ENCODE results near the gene SUDS3.

Gene SUDS3

DNA sequence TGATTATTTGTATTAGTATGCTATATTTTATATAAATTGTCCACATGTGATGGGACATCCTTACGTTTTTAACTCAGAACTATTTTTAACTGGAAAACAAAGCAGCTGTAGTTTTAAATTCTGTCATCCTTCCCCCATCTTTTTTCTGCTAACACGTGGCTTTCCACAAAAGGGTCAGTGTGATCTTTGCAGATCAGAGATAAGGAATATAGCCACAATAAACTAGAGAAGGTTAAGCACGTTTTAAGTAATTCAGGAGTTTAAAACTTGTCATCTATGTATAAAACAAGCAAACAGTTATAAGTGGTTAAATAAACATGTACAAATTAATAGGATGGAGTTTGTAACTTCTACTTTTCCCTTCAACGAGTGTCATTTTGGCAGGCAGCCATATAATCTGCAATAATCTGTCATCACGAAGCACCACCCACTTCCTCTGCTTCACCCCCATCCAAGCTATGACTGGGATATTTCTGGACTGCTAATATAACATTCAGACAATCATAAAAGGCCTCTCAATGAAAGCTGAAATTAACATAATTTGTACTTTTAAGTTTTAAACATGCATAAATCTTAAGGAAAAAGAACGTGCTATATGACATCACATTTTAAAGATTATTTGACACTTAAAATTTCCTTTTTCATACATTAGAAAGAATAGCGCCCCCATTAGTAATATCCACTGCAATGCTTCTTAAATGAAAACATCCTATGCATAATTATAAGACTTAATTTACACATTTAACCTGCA, 18.9 kb upstream of the SUDS3 start:
- DNase-seq: no peak

DNA sequence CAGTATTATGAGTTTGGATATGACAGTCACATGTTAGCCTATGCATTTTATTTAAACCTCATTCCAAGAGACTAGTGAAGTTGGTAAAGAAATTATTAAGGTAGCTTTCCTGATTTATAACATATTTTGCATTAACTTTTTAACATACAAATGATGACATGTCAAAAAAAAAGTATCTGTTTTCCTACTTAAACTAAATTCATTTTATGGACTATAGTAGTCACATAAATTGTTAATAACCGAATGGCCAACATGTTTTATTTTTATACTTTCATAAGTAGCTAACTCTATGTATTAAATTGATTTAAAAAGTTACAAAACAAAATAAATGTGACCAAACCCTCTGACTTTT, 18.4 kb upstream of the SUDS3 start:
- no peak for DNase-seq

DNA sequence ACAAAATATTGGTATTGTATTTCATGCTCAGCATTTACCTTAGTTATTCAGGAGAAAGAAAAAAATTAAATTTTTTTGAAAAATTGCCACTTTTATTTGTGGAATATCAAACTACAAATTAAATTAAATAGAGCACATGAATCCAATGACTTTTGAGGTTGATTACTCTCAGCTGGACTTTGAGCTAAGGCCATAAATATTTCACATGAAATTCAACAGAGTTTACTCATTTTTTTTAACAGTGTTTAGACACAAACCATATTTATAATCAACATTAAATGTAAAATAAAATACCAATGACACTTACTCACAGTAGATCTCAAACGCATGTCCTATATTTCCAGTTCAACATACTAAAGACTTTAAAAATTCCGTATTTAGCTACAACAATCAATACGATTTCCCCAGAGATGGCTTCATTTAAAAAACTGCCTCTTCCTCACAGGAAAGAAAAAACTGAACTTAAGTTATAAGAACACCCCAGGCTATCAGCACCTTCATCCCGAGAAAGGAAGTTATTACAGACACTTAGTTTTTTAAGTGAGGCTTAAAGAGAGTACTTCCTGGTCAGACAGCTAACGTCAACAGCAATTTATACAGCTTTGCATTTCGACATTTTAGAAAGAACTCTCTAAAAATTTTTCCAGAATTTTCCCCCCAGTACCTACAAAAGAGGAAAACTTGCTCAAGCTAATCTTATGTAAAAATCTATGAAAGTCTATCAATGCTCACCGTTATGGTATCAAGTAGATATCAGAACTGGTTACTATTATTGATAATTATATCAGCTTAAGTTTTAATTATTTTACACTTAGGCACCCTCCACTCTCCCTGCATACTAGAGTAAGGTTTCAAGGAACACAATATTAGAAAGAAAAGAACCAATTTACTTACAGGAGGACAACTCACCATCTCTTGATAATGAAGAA, 17.5 kb upstream of the SUDS3 start:
- no peak for DNase-seq

DNA sequence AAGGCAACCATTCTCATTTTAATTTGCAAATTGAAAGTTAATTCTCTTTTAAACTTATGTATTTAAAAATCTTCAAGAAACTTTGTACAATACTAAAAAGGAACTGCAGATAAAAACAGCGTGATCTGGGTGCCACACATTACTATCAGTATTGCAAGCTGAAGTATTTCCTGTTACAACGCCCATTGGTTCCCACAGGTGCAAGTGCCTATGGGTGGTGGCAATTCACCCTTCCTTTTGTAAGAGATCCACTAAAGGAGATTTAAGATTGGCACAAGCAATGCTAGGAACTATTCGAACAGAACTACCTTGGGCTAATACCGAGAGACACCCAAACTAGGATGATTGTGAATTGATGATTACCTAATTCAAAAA, 16.8 kb upstream of the SUDS3 start:
- DNase-seq: no peak

DNA sequence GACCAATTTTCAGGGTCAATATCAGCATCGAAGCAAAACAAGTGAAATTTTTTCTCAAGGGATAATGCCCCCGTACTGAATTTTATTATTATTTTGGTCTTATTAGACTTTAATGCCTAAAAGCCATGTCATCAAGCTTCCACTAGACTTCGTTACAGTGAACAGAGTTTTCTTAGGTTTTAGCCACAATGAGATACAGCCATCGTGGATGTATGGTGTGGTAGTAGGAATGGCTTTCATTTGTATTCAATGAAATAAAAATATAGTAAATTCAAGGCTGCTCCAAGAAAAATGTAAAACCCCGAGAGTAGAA, 15.3 kb upstream of the SUDS3 start:
- no peak for DNase-seq

DNA sequence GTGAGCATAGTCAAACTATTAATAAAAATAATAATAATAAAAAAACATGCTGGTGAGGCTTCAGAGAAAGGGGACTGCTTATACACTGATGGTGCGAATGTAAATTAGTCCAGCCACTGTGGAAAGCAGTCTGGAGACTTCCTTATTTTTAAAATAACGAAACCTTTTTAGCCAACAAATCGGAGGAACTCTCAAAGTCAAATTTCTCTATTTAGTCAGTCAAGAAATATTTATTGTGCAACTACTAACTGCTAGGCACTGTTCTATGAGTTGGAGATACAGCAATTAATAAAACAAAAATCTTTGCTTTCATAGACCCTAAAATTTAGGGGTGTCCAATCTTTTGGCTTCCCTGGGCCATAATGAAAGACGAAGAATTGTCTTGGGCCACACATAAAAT, 14.5 kb upstream of the SUDS3 start:
- DNase-seq: no peak

DNA sequence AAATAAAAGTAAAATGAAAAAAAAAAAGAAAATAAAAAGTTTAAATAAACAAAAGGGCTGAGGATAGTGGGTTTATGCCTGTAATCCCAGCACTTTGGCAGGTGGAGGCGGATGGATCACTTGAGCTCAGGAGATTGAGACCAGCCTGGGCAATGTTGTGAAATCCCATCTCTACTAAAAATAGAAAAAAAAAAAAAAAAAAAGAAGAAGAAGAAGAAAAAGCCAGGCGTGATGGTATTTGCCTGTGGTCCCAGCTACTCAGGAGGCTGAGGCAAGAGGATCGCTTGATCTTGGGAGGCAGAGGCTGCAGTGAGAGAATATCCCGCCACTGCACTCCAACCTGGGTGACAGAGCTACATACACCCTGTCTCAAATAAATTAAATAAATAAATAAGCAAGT, 7.5 kb upstream of the SUDS3 start:
- no peak for DNase-seq

DNA sequence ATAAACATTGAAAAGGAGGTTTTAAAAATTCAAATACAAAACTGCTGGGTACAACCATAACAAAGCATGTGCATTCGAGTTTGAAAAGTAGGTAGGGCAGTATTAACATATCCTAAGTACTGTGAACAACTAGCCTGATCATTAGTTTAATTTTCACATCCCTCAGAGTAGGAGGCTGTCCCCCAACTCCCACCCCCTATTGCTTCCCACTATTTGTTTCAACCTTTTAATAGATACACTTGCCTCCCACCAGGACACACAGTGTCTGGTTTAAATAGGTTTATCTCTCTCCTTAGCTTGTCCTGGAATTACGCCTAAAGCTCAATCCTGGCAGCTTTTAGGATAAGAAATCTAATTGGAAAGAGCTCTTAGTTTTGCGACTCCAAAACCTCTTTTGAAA, 5.8 kb upstream of the SUDS3 start:
- no peak for DNase-seq

DNA sequence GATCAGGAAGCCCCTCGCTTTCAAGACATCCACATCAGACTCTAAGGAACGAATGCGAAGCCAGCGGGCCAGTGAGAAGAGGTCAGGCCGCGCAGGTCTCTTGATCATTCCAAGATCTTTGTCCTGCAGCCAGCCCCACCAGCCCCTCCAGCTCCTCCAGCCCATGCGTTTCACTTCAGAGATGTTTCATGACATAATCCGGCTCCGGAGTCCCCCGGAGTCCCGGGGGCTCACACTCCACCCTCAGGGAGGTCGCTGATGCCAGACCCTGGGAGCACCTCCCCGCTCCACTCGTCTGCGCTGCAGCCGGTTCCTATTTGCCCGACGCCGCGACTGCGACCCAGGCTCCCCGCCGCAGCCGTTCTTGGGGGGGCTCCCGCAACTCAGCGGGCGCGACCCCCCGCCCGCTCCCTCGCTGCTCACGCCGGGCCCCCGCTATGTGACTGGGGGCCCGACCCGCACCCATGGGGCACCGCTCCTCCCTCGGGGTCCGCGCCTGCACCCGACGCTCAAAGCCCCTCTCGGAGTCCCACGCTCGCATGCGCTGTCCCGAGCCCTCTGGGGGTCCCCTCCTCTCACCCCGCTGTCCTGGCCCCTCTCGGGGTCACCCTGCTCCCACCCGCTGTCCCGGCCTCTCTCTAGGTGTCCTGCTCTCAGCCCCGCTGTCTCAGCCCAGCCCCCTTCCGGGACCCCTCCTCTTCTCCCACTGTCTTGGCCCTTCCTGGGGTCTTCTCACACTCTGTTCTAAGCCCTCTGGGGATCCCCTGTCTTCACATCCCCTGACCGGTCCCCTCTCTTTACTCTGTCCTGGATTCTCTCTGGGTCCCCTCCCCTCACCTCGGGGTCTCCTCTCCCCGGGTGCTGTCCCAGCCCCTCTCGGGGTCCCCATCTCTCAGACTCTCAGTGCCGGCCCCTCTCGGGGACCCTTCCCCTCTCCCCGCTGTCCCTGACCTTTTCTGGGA, 4.8 kb upstream of the SUDS3 start:
- no peak for DNase-seq

DNA sequence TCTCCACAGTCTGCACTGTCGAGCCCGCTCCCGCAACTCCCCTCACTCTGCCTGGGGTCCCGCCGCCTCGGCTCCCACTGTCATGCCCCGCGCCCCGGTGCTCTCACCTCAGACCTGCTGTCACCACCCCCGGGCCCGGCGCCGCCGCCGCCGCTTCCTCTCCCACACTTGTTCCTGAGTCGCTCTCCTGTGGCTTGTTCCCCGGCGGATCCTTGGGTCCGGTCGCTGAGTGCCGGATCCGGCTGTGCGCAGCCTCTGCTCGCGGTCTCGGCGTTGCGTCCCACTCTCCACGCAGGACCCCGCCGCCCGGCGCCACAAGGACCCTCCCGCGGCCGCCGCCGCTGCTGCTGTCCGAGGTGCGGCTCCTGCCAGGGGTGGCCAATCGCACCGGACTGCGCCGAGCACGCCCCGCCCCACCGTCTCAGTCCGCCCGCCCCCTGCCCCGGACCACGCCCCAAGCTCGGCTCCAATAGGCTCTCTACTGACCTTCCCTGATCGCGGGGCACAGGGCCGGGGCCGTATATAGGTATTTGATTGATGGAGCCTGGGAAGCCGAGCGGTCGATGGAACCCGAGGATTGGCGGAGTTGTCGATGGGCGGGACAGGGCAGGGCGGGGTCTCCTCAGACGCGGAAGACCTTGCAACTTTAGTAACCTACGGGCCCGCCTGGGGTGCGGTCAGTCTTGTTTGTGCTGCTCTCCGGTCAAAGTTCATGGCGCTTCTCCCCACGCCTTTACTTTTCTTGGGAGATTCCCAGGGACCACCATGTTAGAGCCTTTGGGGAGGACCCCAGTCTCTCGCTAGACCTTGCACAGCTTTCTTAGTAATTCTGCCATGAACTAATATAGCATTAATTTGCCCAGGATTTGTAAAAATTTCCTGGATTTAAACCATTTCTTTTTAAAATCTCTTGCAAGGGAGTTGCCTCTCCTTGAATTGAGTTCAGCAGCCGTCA, 3.5 kb upstream of the SUDS3 start, which contains the start of gene TAOK3:
Gene TAOK3 (minus strand): TSS at position 367 of the 955 bp plus-strand sequence. CDS start 117,340 bp downstream, outside the sequence.
- peak; percentile 96 for DNase-seq

DNA sequence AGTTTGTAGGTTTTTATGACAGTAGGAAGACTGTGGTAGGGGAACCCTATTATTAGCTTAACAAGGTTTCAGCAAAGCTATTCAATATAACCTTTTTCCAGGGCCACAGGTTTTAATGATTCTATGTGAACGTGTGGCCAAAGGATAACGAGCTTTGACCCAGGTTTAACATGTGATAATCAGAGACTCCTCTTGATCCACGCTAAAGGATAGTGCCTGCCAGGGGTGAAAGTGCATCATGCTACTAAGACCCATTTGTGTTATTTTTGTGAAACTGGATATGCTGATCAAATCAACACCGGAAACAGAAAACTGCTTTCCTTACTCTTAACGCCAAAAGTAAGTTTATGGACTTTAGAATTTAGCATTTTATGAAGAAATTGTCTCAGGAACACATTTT, 2.7 kb upstream of the SUDS3 start:
- DNase-seq: no peak

DNA sequence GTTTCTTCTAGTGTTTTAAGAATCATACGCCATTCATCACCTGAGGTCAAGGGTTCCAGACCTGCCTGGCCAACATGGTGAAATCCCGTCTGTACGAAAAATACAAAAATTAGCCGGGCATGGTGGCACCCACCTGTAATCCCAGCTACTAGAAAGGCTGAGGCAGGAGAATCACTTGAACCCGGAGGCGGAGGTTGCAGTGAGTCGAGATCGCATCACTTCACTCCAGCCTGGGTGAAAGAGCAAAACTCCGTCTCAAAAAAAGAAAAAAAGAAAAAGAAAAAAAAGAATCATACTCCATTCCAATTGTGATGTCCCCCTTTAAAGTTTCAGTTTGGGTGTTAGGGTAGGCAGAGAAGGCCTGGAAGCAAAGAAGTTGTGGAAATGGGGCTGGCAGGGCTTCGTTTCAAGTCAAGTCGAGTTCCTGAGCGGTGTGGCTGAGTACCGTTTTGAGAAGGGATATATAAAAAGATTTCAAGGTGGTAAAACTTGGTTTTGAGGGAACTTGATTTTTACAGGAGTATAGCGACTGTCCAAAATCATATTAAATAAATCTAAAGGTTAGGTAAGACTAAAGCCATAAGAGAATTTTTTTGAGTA, 2.1 kb upstream of the SUDS3 start:
- DNase-seq: no peak

DNA sequence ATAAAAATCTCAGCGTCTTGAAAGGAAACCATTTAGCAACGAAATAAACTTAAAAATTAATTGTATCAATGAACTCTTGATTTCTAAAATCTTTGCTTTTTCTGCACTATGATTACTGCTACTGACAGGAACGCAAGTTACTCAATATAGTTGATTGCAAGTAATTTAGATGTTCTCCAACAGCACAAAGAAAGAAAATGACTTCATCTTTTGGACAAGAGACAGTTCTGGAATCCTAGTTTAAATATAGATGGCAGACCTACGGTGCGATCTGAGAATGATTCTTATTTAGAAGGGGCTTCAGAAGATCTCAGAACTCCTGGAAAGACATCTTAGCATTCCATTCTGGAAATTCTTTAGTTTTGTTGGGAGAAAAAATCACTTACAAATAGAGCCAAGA, 1.4 kb upstream of the SUDS3 start:
- DNase-seq: no peak

DNA sequence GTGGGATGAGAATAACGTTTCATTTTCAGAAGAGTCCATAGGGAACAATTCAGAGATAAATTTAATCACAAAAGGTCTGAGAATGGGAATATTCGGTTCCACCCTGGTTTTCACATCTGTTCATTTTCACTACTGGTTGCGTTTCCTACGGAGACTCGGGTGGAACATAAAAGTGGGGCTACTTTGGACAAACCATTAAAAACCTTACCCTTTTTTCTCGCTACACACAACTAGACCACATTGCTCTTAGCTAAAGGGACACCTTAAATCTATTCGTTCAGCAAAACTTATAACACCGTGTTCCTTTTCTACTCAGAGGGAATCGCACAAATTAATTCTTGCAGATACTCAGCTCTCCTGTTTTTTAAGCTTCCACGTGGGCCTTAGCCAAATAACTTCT, 1.0 kb upstream of the SUDS3 start:
- DNase-seq: no peak

DNA sequence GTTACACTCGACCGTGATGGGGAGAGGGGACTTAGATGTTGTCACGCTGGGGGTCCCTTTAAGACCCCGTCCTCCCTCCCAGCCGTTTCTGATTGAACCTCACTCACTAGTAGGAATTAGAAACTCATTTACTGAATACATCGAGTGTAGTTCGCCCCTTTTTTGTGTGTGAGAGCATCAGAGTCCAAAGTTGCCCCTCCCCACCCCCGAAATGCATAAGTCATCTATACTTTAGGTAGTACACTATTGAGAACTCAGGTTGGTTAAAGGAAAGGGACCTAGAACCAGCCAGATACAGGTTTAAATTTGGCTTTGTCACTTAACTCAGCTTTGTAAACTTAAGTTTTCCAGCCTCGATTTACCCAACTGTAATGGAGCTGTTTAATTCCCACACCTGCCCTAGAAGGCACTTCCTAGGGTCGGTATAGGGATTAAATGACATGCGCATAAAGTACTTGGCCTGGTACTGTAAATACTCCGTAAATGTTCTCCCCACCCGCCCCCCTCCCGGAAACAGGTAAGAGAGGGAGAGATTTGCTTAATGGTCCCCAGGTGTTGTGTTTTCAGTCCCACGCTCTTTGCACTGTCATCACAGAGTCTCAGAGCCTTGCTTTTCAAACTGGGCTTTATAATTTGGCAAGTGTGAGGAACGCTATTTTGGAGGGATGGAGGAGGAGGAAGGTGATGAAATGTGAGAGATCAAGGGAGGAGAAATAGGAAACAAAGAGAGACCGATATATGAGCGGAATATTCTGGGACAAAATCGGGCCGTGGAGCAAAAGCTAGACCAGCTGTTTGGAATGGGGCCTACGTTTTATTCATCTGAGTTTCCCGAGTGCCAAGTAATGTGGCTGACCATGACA, 897 bp downstream of the SUDS3 start:
- no peak for DNase-seq

DNA sequence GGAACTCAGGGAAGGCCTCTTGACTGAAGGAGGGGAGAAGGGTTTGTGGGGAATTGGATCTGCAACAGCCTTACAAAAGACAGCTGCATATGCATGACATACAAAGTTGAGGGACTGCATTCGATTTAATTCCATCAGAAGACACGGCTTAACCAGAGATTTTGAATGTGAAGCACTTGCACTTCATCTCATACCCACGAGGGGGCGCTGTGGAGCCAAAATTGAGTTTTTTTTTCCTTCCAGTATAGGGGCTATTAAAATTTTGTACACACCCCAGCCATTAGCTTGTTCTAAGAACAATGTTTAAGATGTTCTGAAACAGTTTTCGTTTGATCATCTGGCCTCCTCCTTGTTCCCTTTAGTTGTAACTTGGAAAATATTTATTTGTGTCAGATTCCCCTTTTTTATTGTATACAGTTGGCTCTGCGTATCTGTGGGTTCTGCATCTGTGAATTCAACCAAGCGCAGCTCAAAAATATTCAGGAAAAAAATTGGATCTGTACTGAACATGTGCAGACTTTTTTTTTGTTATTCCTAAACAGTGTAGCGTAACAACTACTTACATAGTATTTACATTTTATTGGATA, 1.6 kb downstream of the SUDS3 start:
- DNase-seq: peak; percentile 54

DNA sequence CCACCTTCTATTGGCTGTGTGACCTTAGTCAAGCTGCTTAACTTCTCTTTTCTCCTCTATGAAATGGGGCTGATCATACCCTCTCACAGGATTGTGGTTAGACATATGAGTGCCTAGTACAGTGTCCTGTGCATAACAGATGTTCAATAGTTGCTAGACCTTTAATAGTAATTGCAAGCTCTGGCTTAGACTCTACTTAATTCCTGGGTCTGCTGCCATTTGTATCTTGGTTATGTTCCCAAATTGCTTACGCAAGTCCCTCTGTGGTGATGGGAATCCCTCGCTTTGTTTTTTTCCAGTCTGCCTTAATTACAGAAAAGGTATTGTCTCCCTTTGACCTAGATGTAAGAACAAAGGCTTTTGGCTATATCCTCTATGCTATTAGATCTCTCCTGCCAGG, 15.1 kb downstream of the SUDS3 start:
- no peak for DNase-seq

DNA sequence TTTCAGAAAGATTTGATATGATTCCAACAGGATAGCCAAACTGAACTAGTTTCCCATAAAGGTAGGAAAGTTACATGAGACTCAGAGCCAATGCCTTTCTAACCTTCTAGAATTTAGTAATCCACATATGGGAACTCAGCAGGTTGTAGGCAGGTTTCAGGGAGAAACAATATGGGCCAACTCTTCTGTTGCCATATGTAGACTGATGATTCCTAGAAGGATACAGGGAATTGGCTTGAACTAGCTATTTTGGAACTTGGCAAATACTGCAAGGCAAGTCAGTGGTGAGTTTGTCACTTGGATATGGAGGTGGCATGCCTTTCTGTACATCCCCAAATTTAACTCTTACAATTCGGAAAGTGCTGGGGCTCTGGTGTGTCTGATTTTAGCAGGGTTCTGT, 15.5 kb downstream of the SUDS3 start:
- no peak for DNase-seq

DNA sequence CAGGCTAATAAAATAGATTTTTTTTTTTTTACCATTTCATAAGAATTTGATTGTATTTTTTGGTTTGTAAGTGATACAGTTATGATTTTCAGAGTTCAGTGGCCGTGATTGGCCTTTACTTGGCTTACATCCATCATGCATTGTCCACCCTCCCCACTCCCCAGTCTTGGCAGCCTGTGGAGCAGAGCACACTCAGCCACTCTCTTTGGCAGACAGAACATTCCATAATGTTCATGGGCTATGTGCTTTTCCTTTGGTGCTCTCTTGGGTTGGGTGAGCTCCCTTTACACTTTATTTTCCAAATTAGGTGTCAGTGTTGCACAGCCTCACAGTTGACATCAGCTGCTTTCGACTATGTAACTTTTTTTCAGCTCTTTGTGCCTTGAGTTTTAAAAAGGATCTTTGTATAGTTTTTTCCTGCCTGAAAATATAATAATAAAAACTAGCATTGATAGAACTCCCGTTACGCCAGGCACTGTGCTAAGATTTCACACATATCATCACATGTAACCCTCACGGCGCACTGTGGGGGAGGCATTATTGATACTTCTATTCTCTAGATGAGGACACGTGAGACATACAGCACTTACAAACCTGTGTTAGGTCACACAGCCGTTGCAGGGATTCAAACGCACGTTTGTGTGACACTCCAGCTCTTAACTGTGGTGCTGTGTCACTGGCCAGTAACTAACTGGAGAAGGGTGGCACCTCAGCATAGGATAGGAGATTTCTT, 21.5 kb downstream of the SUDS3 start:
- DNase-seq: no peak

DNA sequence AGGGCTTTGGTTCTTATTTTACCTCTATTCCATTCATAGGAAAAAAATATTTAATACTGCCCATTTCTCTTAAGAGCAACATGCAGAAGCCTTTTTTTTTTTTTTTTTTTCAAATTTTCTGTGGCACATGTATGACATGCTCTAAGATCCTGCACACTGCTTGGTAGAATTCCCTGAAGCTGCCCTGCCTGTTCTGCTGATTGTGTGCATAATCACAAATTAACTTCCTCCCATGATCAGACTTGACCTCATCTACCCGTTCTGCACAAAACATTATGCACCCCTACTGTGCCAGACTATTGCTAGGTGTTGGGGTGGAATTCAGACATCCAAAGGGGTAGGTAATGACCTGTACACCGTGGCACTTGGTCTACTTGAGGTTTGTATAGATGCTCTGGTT, 22.2 kb downstream of the SUDS3 start:
- no peak for DNase-seq
